ENCODE results near the gene POC1A.
A peak's percentile ranks its signal among the peaks of the same experiment; 100 is the strongest.

GRCh38 chr3:52091586-52092270 lies 62.5 kb downstream of the POC1A start:
- TF ChIP-seq CTCF (conservative IDR thresholded peaks at IDR 0.05; ENCODE audit: low read depth, low read length) = no peak
- TF ChIP-seq CHD1 (IDR thresholded peaks at IDR 0.05; ENCODE audit: low read depth, low read length) = no peak
- TF ChIP-seq NFE2L2 (IDR thresholded peaks at IDR 0.05; ENCODE audit: low read depth, low read length) = no peak
- no peak for TF ChIP-seq POLR2A (IDR thresholded peaks at IDR 0.05; ENCODE audit: low read depth, low read length)
- peak; percentile 27 for TF ChIP-seq RCOR1 (IDR thresholded peaks at IDR 0.05; ENCODE audit: insufficient replicate concordance, low read length)
- TF ChIP-seq ELK1 (IDR thresholded peaks at IDR 0.05; ENCODE audit: borderline replicate concordance, low read depth, low read length) = no peak
- no peak for TF ChIP-seq USF2 (IDR thresholded peaks at IDR 0.05; ENCODE audit: low read depth, low read length)

Data from IMR-90 (cell line).